ENCODE data around the gene RUNX2. TPM values are rescaled to one million over a fixed set of nuclear protein-coding genes. Genes with fewer than 3 reads are reported as not detected.

Gene RUNX2
- total and polyA plus RNA-seq, 2 donors from 2014 or later: 2.3 to 4.7 TPM

DNA sequence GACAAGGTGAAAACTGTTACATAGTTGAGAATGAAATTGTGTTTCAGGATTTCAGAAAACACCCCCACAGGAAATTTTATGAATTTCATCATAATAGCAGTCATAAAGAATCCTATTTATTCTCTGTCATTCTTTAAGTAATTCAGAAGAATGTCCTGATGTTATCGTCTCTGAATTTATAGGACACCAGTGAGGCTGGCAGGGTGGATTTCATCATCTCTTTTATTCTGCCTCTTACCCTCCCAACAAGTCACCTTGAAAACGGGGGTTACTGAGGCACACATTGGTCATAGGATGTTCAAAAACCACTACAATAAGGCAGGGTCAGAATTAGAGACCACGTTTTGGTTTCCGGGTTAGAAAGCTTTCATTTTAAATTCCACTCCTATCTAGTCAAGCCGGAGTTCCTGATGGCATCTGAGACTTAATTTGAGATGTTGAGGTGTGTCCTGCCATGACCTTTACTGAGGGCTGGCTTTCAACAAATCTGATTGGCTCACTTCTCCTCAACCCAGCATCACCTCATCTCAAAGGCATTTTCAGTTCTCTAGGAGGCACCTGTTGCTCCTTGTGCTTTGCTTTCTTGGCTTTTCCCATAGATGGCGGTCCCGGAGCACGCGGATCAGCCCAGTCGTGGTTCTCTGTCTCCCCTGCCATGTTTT lies 280.3 kb downstream of the RUNX2 start:
- Histone ChIP-seq H3K9me3 (ENCODE audit: control insufficient read depth in 2 of 3, insufficient read depth in 1 of 3, low read length in 3 of 3) (peaks cover 0 to 2% (median 0%) of the 10 kb centered on the region in 3 donors), H3K4me1 (ENCODE audit: control insufficient read depth in 2 of 3, insufficient read depth in 2 of 3, low read depth in 1 of 3, low read length in 3 of 3) (no peaks in the 10 kb centered on the region), H3K27me3 (ENCODE audit: control insufficient read depth, insufficient read depth, low read length) (no peaks in the 10 kb centered on the region), H3K9ac (ENCODE audit: low read length in 3 of 3) (no peak overlapping the region), H3K27ac (ENCODE audit: low read depth in 2 of 2, low read length in 2 of 2) (no peak overlapping the region), H3K36me3 (ENCODE audit: control insufficient read depth in 2 of 3, insufficient read depth in 3 of 3, low read length in 3 of 3) (no peaks in the 10 kb centered on the region), H3K4me3 (ENCODE audit: low read length in 3 of 3) (no peak overlapping the region)
- TF ChIP-seq, protein P1, sequence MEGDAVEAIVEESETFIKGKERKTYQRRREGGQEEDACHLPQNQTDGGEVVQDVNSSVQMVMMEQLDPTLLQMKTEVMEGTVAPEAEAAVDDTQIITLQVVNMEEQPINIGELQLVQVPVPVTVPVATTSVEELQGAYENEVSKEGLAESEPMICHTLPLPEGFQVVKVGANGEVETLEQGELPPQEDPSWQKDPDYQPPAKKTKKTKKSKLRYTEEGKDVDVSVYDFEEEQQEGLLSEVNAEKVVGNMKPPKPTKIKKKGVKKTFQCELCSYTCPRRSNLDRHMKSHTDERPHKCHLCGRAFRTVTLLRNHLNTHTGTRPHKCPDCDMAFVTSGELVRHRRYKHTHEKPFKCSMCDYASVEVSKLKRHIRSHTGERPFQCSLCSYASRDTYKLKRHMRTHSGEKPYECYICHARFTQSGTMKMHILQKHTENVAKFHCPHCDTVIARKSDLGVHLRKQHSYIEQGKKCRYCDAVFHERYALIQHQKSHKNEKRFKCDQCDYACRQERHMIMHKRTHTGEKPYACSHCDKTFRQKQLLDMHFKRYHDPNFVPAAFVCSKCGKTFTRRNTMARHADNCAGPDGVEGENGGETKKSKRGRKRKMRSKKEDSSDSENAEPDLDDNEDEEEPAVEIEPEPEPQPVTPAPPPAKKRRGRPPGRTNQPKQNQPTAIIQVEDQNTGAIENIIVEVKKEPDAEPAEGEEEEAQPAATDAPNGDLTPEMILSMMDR (IDR thresholded peaks at IDR 0.05; ENCODE audit: borderline replicate concordance, extremely low read depth, insufficient read depth): no peak
- FAIRE-seq: no peak
- DNase-seq: no peak
- intact Hi-C loops (cut with DNase I): no loop called here

DNA sequence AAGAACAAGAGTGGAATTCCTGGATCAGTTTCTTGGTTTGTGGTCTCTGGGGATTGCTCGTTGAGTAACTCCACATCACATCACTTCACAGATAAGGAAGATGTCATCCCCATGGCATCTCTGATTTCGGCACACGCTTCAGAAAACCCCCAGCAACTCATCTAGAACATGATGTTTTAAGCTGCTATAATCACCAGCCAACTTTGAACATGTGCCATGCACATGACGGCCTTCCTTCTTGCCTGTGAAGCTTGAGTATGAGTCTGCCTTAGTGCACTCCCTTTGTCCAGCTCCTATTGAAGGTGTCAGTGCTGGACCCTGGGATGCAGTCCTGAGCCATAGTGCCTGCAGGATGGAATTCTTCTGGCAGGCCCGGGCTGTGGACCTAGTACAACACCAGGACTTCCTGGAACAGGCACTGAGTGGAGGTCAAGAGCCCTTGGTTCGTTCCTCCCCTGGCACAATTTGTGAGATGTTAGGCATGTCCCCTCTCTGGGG lies 281.1 kb downstream of the RUNX2 start:
- Histone ChIP-seq H3K27ac (ENCODE audit: low read depth in 2 of 2, low read length in 2 of 2) (no peak overlapping the region), H3K9me3 (ENCODE audit: control insufficient read depth in 2 of 3, insufficient read depth in 1 of 3, low read length in 3 of 3) (peaks cover 0 to 2% (median 0%) of the 10 kb centered on the region in 3 donors), H3K36me3 (ENCODE audit: control insufficient read depth in 2 of 3, insufficient read depth in 3 of 3, low read length in 3 of 3) (no peaks in the 10 kb centered on the region), H3K27me3 (ENCODE audit: control insufficient read depth, insufficient read depth, low read length) (no peaks in the 10 kb centered on the region), H3K9ac (ENCODE audit: low read length in 3 of 3) (no peak overlapping the region), H3K4me3 (ENCODE audit: low read length in 3 of 3) (no peak overlapping the region), H3K4me1 (ENCODE audit: control insufficient read depth in 2 of 3, insufficient read depth in 2 of 3, low read depth in 1 of 3, low read length in 3 of 3) (no peaks in the 10 kb centered on the region)
- intact Hi-C loops (cut with DNase I): no loop called here
- FAIRE-seq (no peak), DNase-seq (no peak)
- TF ChIP-seq, protein P1 (IDR thresholded peaks at IDR 0.05; ENCODE audit: borderline replicate concordance, extremely low read depth, insufficient read depth): no peak

DNA sequence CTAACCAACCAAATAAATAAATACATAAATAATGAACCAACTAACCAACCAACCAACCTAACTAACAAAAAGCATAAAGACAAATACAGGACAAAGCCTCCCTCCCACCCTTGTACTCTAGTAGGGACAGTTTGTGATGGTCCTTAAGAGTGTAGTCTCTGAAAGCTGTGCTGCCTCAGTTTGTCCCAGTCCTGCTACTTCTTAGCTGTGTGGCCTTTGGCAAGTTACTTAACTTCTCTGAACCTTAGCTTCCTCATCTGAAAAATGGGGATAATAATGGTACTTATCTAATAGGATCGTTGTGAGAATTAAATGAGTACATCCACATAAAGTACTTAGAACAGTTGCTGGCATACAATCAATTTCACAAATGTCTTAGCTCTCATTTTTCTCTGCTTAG lies 282.2 kb downstream of the RUNX2 start:
- H3K27ac ChIP-seq (ENCODE audit: low read depth in 2 of 2, low read length in 2 of 2): no peak overlapping the region
- DNase-seq: no peak
- intact Hi-C loops (cut with DNase I): no loop called here

More for the DNA sequence above, 282.2 kb downstream of the RUNX2 start:
- no peak overlapping the region for H3K9ac ChIP-seq (ENCODE audit: low read length in 3 of 3)
- H3K36me3 ChIP-seq (ENCODE audit: control insufficient read depth in 2 of 3, insufficient read depth in 3 of 3, low read length in 3 of 3): no peaks in the 10 kb centered on the region
- peaks cover 0 to 2% (median 0%) of the 10 kb centered on the region in 3 donors for H3K9me3 ChIP-seq (ENCODE audit: control insufficient read depth in 2 of 3, insufficient read depth in 1 of 3, low read length in 3 of 3)
- H3K27me3 ChIP-seq (ENCODE audit: control insufficient read depth, insufficient read depth, low read length): no peaks in the 10 kb centered on the region
- H3K4me3 ChIP-seq (ENCODE audit: low read length in 3 of 3): no peak overlapping the region
- no peaks in the 10 kb centered on the region for H3K4me1 ChIP-seq (ENCODE audit: control insufficient read depth in 2 of 3, insufficient read depth in 2 of 3, low read depth in 1 of 3, low read length in 3 of 3)
- FAIRE-seq: no peak
- TF ChIP-seq, protein P1 (IDR thresholded peaks at IDR 0.05; ENCODE audit: borderline replicate concordance, extremely low read depth, insufficient read depth): no peak
